ENCODE measurements around the gene PTPA.
A peak's percentile ranks its signal among the peaks of the same experiment; 100 is the strongest.

The PTPA gene

GRCh38 chr9:129178568-129179382, 67.6 kb downstream of the PTPA start:
- no peak for TF ChIP-seq CTCF (IDR thresholded peaks at IDR 0.05; ENCODE audit: borderline replicate concordance, extremely low read depth, low read length, poor library complexity, severe bottlenecking)
- TF ChIP-seq EZH2 (IDR thresholded peaks at IDR 0.05; ENCODE audit: borderline replicate concordance, low read depth, low read length, severe bottlenecking) = no peak
- H2AFZ ChIP-seq (ENCODE audit: low read depth, low read length) = peak overlapping the region; percentile 59
- ATAC-seq (ENCODE audit: insufficient read depth, low read depth) = no peak
- peak overlapping the region; percentile 90 for H3K4me2 ChIP-seq (ENCODE audit: insufficient read depth, low read length)
- H4K20me1 ChIP-seq (ENCODE audit: insufficient read depth, low read length) = 0 out of 2 replicates have a peak, but pooled peaks cover 5% of the 10 kb centered on the region
- no peak for DNase-seq
- no peaks in the 10 kb centered on the region for H3K79me2 ChIP-seq (ENCODE audit: insufficient read depth, low read length)
- H3K27ac ChIP-seq (ENCODE audit: low read length) = no peak overlapping the region
- H3K9me3 ChIP-seq (ENCODE audit: insufficient read depth, low read length, severe bottlenecking) = no peaks in the 10 kb centered on the region
- peak overlapping the region in 1 of 2 experiments; percentile 80; a peak in 2 of 4 replicates for H3K4me3 ChIP-seq (ENCODE audit: low read depth in 1 of 2, low read length in 2 of 2)
- H3K36me3 ChIP-seq (ENCODE audit: insufficient read depth, low read length) = no peaks in the 10 kb centered on the region
- H3K27me3 ChIP-seq (ENCODE audit: insufficient read depth, low read length, poor library complexity) = peaks cover 41% of the 10 kb centered on the region
- peaks cover 48% of the 10 kb centered on the region for H3K4me1 ChIP-seq (ENCODE audit: insufficient read depth, low read length)
- peak overlapping the region; percentile 50 for H3K9ac ChIP-seq (ENCODE audit: low read depth, low read length)

GRCh38 chr9:129181246-129181645, 70.0 kb downstream of the PTPA start:
- Histone ChIP-seq H3K9me3 (ENCODE audit: insufficient read depth, low read length, severe bottlenecking) (no peaks in the 10 kb centered on the region), H3K36me3 (ENCODE audit: insufficient read depth, low read length) (no peaks in the 10 kb centered on the region), H3K4me1 (ENCODE audit: insufficient read depth, low read length) (peaks cover 23% of the 10 kb centered on the region), H3K9ac (ENCODE audit: low read depth, low read length) (no peak overlapping the region), H3K27ac (ENCODE audit: low read length) (no peak overlapping the region), H3K27me3 (ENCODE audit: insufficient read depth, low read length, poor library complexity) (peaks cover 25% of the 10 kb centered on the region), H4K20me1 (ENCODE audit: insufficient read depth, low read length) (0 out of 2 replicates have a peak, but pooled peaks cover 5% of the 10 kb centered on the region), H3K4me3 (ENCODE audit: low read depth in 1 of 2, low read length in 2 of 2) (no peak overlapping the region), H2AFZ (ENCODE audit: low read depth, low read length) (no peak overlapping the region), H3K4me2 (ENCODE audit: insufficient read depth, low read length) (no peak overlapping the region), H3K79me2 (ENCODE audit: insufficient read depth, low read length) (no peaks in the 10 kb centered on the region)
- TF ChIP-seq CTCF (IDR thresholded peaks at IDR 0.05; ENCODE audit: borderline replicate concordance, extremely low read depth, low read length, poor library complexity, severe bottlenecking) (no peak), EZH2 (IDR thresholded peaks at IDR 0.05; ENCODE audit: borderline replicate concordance, low read depth, low read length, severe bottlenecking) (no peak)
- DNase-seq (no peak), ATAC-seq (ENCODE audit: insufficient read depth, low read depth) (no peak)

GRCh38 chr9:129182122-129182521, 70.9 kb downstream of the PTPA start:
- Histone ChIP-seq H3K36me3 (ENCODE audit: insufficient read depth, low read length) (no peaks in the 10 kb centered on the region), H3K4me2 (ENCODE audit: insufficient read depth, low read length) (no peak overlapping the region), H2AFZ (ENCODE audit: low read depth, low read length) (no peak overlapping the region), H3K79me2 (ENCODE audit: insufficient read depth, low read length) (no peaks in the 10 kb centered on the region), H3K9ac (ENCODE audit: low read depth, low read length) (no peak overlapping the region), H3K27me3 (ENCODE audit: insufficient read depth, low read length, poor library complexity) (peaks cover 16% of the 10 kb centered on the region), H3K9me3 (ENCODE audit: insufficient read depth, low read length, severe bottlenecking) (no peaks in the 10 kb centered on the region), H3K27ac (ENCODE audit: low read length) (no peak overlapping the region), H4K20me1 (ENCODE audit: insufficient read depth, low read length) (no peaks in the 10 kb centered on the region), H3K4me3 (ENCODE audit: low read depth in 1 of 2, low read length in 2 of 2) (no peak overlapping the region), H3K4me1 (ENCODE audit: insufficient read depth, low read length) (peaks cover 14% of the 10 kb centered on the region)
- no peak for TF ChIP-seq EZH2 (IDR thresholded peaks at IDR 0.05; ENCODE audit: borderline replicate concordance, low read depth, low read length, severe bottlenecking)
- no peak for TF ChIP-seq CTCF (IDR thresholded peaks at IDR 0.05; ENCODE audit: borderline replicate concordance, extremely low read depth, low read length, poor library complexity, severe bottlenecking)
- DNase-seq (no peak), ATAC-seq (ENCODE audit: insufficient read depth, low read depth) (no peak)

Data from DND-41 (cell line).